Pancreas (tissue), 10 donors: Measurements from ENCODE around the gene LRCOL1. TPM values are rescaled to one million over a fixed set of nuclear protein-coding genes. Genes with fewer than 3 reads are reported as not detected.

Experiments used
- ATAC-seq, 4 donors: fragments of 200-7000 bp; cut with Tn5 transposase; one replicate each; pipeline versions ENCODE4 v1.8.0 to v1.9.1; 2020; ENCODE audit warnings: mild to moderate bottlenecking in 4 of 4, moderate library complexity in 4 of 4
- DNase-seq, 6 donors: peaks; one replicate each; pipeline ENCODE4 v3.0.0-alpha.2; 2020
- FAIRE-seq: peaks from 2 replicates; lab custom pipeline; 2012; peaks lifted over from hg19 to GRCh38; lab: Jason Lieb, UNC
- H3K27ac ChIP-seq, 4 donors: fragments of 200-600 bp; sonication (generic); 1 replicate in 3 of 4; 2 replicates in 1 of 4; pipeline versions ENCODE4 v1.5.0 to v1.8.0; 2020
- H3K27me3 ChIP-seq, 4 donors: fragments of 200-600 bp; one replicate each; pipeline ENCODE4 v1.8.0; 2021
- H3K36me3 ChIP-seq, 3 donors: fragments of 200-600 bp; sonication (generic) in 1 of 3; one replicate each; pipeline versions ENCODE4 v1.5.0 to v1.8.0; 2020 to 2021
- H3K4me1 ChIP-seq, 3 donors: fragments of 200-600 bp; one replicate each; pipeline ENCODE4 v1.8.0; 2021
- H3K4me3 ChIP-seq, 4 donors: fragments of 200-600 bp; sonication (generic) in 2 of 4; one replicate each; pipeline versions ENCODE4 v1.5.0 to v1.8.0; 2020 to 2021
- H3K9me3 ChIP-seq, 4 donors: fragments of 200-600 bp; one replicate each; pipeline ENCODE4 v1.8.0; 2021
- WGBS, 2 donors: extraction: QIAGEN DNeasy Blood & Tissue Kit; methylation state at CpG; one replicate each; pipeline ENCODE4 v1.1.7; 2013; 5-methylcytosine and 5-hydroxymethylcytosine counted together
- intact Hi-C, 3 donors: fragments of 100-400 bp; cut with DNase I; formaldehyde crosslinking; loops; one replicate each; pipeline versions ENCODE4 v1.11.1 to v1.14.2; 2022
- polyA plus RNA-seq, 2 donors: library from polyadenylated mRNA; stranded (reverse); fragments of 200-250 nt; gene quantifications; one replicate each; pipeline ENCODE4 v1.2.3, GENCODE V29; 2013
- total RNA-seq, 6 donors: library from RNA; stranded (reverse); fragmentation: NEBNext Ultra II Directional in 4 of 6; extraction: Animal tissue kit (Norgen Biotek cat#: 25700) in 4 of 6; gene quantifications; one replicate each; pipeline versions ENCODE4 v1.2.1 to v1.2.4, GENCODE V29; 2021 to 2023
- TF ChIP-seq, protein P1 (sequence below), 4 donors: fragments of 200-600 bp; sonication (generic) in 3 of 4; IDR thresholded peaks; one replicate each; pipeline versions ENCODE4 v1.5.0 to v1.8.0; 2021; ENCODE audit warnings: antibody characterized with exemption in 4 of 4
- donor health status: healthy with polysubstance abuse.
- donor health status: DM: no; HTN: no; CAD: no; lungs with moderate emphysema.
- donor health status: DM: no; HTN: no; CAD: no.
- donor health status: control.
- donor health status: control.
- donor health status: Bipolar disorder and iron deficiency.
- donor health status: DM: yes; HTN: yes; CAD: no.
- donor health status: DM: no; HTN: no; CAD: no.
- donor health status: DM: no; HTN: no; CAD: no.
- donor health status: DM: yes; HTN: yes; CAD: no.

The LRCOL1 gene
- total and polyA plus RNA-seq, 8 donors: 0.21 TPM; not detected in 7

- ATAC-seq (no peak), DNase-seq (no peak), FAIRE-seq (no peak)
- intact Hi-C loops: no loop called here
- Histone ChIP-seq H3K9me3 (no peaks in the 10 kb centered on the region), H3K27ac (no peak overlapping the region), H3K27me3 (no peaks in the 10 kb centered on the region), H3K4me1 (no peaks in the 10 kb centered on the region), H3K36me3 (no peaks in the 10 kb centered on the region), H3K4me3 (no peak overlapping the region)
- WGBS, 2 donors: 94 to 95% methylated on average over 24 of the region's 24 CpGs
- TF ChIP-seq, protein P1, sequence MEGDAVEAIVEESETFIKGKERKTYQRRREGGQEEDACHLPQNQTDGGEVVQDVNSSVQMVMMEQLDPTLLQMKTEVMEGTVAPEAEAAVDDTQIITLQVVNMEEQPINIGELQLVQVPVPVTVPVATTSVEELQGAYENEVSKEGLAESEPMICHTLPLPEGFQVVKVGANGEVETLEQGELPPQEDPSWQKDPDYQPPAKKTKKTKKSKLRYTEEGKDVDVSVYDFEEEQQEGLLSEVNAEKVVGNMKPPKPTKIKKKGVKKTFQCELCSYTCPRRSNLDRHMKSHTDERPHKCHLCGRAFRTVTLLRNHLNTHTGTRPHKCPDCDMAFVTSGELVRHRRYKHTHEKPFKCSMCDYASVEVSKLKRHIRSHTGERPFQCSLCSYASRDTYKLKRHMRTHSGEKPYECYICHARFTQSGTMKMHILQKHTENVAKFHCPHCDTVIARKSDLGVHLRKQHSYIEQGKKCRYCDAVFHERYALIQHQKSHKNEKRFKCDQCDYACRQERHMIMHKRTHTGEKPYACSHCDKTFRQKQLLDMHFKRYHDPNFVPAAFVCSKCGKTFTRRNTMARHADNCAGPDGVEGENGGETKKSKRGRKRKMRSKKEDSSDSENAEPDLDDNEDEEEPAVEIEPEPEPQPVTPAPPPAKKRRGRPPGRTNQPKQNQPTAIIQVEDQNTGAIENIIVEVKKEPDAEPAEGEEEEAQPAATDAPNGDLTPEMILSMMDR (IDR thresholded peaks at IDR 0.05): no peak
Observed at GRCh38 chr12:132648616-132649225, 38.3 kb upstream of the LRCOL1 start.

DNA sequence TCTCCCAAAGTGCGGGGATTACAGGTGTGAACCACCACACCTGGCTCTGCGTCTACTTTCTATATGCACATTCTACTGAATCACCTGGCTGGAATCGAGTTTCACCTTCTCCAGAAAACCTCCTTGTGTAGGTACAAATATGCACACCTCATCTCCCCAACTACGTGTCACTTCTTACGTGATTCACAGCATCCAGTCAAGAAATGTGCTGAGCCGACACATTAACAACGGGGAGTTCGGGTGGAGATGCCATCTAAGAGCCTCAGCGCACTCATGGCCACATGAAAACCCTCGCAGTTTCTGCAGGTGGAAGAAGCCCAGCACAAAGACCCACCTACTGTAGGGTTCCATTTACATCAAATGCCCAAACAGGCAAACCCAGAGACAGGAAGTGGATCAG, 37.5 kb upstream of the LRCOL1 start:
- H3K4me3 ChIP-seq: no peak overlapping the region
- no peaks in the 10 kb centered on the region for H3K36me3 ChIP-seq
- H3K27ac ChIP-seq: no peak overlapping the region
- ATAC-seq (no peak), FAIRE-seq (no peak), DNase-seq (no peak)
- H3K9me3 ChIP-seq: no peaks in the 10 kb centered on the region
- intact Hi-C loops: no loop called here
- no peaks in the 10 kb centered on the region for H3K27me3 ChIP-seq
- 95 to 96% methylated on average over 10 of the region's 10 CpGs for WGBS, 2 donors
- TF ChIP-seq, protein P1 (IDR thresholded peaks at IDR 0.05): no peak
- no peaks in the 10 kb centered on the region for H3K4me1 ChIP-seq

- H3K36me3 ChIP-seq: no peaks in the 10 kb centered on the region
- DNase-seq: no peak
- no peaks in the 10 kb centered on the region for H3K4me1 ChIP-seq
- H3K27me3 ChIP-seq: no peaks in the 10 kb centered on the region
- no peak for FAIRE-seq
- ATAC-seq: no peak
- H3K9me3 ChIP-seq: no peaks in the 10 kb centered on the region
- intact Hi-C loops: no loop called here
- 93 to 97% methylated on average over 7 of the region's 7 CpGs for WGBS, 2 donors
- no peak overlapping the region for H3K4me3 ChIP-seq
- TF ChIP-seq, protein P1 (IDR thresholded peaks at IDR 0.05): no peak
- no peak overlapping the region for H3K27ac ChIP-seq
Observed at GRCh38 chr12:132646850-132647249, 36.5 kb upstream of the LRCOL1 start.

DNA sequence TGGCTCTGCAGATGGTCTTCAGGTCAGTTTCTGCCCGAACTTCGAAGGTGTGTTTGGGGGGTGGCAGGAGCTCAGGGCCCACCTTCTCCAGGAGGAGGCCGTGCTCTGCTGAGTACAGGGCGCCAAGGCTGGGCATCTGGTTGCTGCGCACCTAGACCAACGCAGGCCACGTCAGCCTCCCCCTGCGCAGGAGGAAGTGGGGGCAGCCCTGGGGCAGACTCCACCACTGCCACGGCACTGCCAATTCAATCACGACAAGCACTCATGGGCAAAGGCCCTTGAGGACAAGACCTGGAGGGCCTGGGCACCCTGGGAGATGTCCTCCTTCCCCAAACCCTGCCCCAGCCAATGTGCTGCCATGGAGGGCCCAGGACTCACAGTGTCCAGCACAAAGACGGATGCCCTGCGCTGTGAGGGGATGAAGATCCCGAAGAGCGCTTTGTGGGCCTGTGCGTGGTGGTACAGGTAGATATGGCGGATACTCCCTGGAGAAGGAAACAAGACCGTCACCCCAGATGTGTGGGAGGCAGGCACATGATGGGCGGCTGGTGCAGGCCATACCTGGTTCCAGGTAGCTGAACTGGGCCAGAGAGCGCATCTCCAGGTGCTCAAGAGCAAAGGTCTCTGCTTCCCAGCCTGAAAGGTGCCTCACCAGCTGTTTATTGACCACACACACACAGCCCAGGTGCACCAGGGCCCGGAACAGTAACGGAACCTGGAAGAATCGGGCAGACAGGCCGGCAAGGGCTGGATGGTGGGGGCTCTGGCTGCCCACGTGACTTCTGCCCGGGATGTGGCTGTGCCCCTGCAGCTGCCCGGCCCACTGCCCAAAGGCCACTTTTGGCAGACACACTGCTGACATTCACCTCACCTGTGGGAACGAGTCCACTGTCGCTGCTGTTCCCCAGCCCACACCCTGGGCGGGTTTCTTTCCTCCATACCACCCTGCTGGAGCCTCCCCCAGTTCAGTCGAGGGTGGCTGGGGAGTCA, 32.8 kb upstream of the LRCOL1 start:
- DNase-seq: no peak
- TF ChIP-seq, protein P1 (IDR thresholded peaks at IDR 0.05): no peak
- no peak for ATAC-seq
- Histone ChIP-seq H3K27me3 (no peaks in the 10 kb centered on the region), H3K9me3 (no peaks in the 10 kb centered on the region), H3K27ac (no peak overlapping the region), H3K4me1 (no peaks in the 10 kb centered on the region), H3K36me3 (no peaks in the 10 kb centered on the region), H3K4me3 (no peak overlapping the region)
- FAIRE-seq: no peak
- intact Hi-C loops: no loop called here
- 95% methylated on average over 30 of the region's 30 CpGs for WGBS, 2 donors
